ENCODE data around the gene SLC12A8. TPM values are rescaled to one million over a fixed set of nuclear protein-coding genes. Genes with fewer than 3 reads are reported as not detected.
A peak's percentile ranks its signal among the peaks of the same experiment; 100 is the strongest.

The SLC12A8 gene
- total and polyA plus RNA-seq, 9 of the 15 experiments (the other 6 are each of a cell fraction or from before 2014, with no cell fraction given): 0.04 to 0.33 (median 0.09) TPM; not detected in 4

DNA sequence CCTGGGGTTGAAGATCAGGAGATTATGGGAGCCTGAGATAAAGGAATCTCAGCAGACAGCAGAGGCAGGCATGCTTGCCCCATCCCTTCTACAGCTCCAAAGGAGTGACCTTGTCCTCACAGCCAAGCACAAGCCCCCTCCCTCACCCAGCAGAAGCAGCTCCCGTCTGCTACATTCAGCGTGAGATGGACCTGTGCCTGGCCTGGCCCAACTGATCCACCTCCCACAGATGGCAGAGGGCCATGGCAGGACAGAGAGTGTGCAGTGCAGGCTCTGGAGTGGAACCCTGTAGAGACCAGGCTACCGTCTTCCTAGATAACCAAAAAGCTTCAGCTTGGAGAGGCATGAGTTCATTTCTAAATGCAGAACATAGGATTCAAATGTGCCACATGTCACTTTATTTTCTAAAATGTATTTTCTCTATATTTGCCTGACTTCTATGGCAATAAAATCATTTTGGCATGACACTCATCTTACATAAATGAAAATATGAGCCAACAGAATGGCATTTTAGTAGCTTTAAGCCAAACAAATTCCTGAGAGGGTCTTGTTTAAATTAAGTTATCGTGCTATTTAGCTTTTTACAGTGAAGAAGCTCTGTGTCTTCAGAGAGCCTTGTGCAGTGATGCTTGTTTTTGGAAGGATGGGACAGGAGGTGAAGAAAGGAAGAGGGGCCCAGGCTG lies 43.7 kb downstream of the SLC12A8 start (continued):
- no peak for TF ChIP-seq CSDE1 (IDR thresholded peaks at IDR 0.05)
- no peak for TF ChIP-seq E2F5 (CRISPR knock-in tag; IDR thresholded peaks at IDR 0.05)

GRCh38 chr3:125166599-125167136 lies 45.9 kb downstream of the SLC12A8 start:
- no peak overlapping the region for H3K4me3 ChIP-seq
- no peaks in the 10 kb centered on the region for H3K36me3 ChIP-seq (ENCODE audit: control insufficient read depth, insufficient read depth, low read length)
- no peak for DNase-seq (ENCODE audit: extremely low read depth in 1 of 4, low spot score in 3 of 4)
- H3K27me3 ChIP-seq (ENCODE audit: control insufficient read depth in 2 of 2, insufficient read depth in 2 of 2, low read length in 2 of 2): peaks cover 3 to 45% of the 10 kb centered on the region in 2 experiments
- H3K9me1 ChIP-seq (ENCODE audit: control insufficient read depth, insufficient read depth, low read length): no peaks in the 10 kb centered on the region
- no peak overlapping the region for H2AFZ ChIP-seq (ENCODE audit: low read depth, low read length)
- intact Hi-C loops (cut with micrococcal nuclease): loop anchor here (5.0 to 10.0 kb wide), 2 partner anchors 271 to 402 kb away; no protein-coding TSS in a partner anchor
- POLR2A ChIA-PET: no interaction called here
- H3K27ac ChIP-seq (ENCODE audit: extremely low read depth, low read depth, low read length): no peak overlapping the region
- H3K9me3 ChIP-seq (replicated peaks; ENCODE audit: control insufficient read depth, insufficient read depth, low read depth, low read length): no peaks in the 10 kb centered on the region
- H3K4me2 ChIP-seq (ENCODE audit: insufficient read depth, low read length): no peak overlapping the region
- H3K9ac ChIP-seq (ENCODE audit: insufficient read depth in 1 of 2, low read depth in 2 of 2, low read length in 2 of 2): no peak overlapping the region
- H4K20me1 ChIP-seq (replicated peaks; ENCODE audit: control insufficient read depth, insufficient read depth, low read length): no peaks in the 10 kb centered on the region
- CTCF ChIA-PET (ENCODE audit: low intra/inter-chr PET ratio): interaction anchor here (0.8 kb wide), 1 partner anchor 273 kb away, joined by 3 read pairs; no protein-coding TSS in a partner anchor
- BruUV-seq (replicated peaks): no TSS peak
- H3K4me1 ChIP-seq (replicated peaks in 1 of 2; ENCODE audit: control insufficient read depth in 2 of 2, insufficient read depth in 2 of 2, low read length in 2 of 2): peaks cover 0 to 4% of the 10 kb centered on the region in 2 experiments; a peak in 3 of 5 replicates
- in situ Hi-C loops (cut with MboI): loop anchor here (25.0 kb wide), 1 partner anchor 421 kb away; the partner anchor contains the start of gene OSBPL11
- no peak for FAIRE-seq
- ATAC-seq: no peak
- H3K79me2 ChIP-seq (ENCODE audit: control insufficient read depth, insufficient read depth, low read length): no peaks in the 10 kb centered on the region
- WGBS (ENCODE audit: insufficient coverage, low coverage, missing lambda C conversion rate): 20% methylated on average over 13 of the region's 13 CpGs
- TF ChIP-seq CEBPB (tag; IDR thresholded peaks at IDR 0.05) (peak; percentile 74), MEIS2 (IDR thresholded peaks at IDR 0.05; ENCODE audit: partially characterized antibody) (no peak), RNF2 (IDR thresholded peaks at IDR 0.05) (no peak), TCFL5 (CRISPR knock-in tag; conservative IDR thresholded peaks at IDR 0.05) (no peak), SMARCA5 (IDR thresholded peaks at IDR 0.05) (no peak), ZNF707 (CRISPR knock-in tag; conservative IDR thresholded peaks at IDR 0.05) (no peak), FOXA1 (IDR thresholded peaks at IDR 0.05; ENCODE audit: borderline replicate concordance) (no peak)
- TF ChIP-seq, protein P1, sequence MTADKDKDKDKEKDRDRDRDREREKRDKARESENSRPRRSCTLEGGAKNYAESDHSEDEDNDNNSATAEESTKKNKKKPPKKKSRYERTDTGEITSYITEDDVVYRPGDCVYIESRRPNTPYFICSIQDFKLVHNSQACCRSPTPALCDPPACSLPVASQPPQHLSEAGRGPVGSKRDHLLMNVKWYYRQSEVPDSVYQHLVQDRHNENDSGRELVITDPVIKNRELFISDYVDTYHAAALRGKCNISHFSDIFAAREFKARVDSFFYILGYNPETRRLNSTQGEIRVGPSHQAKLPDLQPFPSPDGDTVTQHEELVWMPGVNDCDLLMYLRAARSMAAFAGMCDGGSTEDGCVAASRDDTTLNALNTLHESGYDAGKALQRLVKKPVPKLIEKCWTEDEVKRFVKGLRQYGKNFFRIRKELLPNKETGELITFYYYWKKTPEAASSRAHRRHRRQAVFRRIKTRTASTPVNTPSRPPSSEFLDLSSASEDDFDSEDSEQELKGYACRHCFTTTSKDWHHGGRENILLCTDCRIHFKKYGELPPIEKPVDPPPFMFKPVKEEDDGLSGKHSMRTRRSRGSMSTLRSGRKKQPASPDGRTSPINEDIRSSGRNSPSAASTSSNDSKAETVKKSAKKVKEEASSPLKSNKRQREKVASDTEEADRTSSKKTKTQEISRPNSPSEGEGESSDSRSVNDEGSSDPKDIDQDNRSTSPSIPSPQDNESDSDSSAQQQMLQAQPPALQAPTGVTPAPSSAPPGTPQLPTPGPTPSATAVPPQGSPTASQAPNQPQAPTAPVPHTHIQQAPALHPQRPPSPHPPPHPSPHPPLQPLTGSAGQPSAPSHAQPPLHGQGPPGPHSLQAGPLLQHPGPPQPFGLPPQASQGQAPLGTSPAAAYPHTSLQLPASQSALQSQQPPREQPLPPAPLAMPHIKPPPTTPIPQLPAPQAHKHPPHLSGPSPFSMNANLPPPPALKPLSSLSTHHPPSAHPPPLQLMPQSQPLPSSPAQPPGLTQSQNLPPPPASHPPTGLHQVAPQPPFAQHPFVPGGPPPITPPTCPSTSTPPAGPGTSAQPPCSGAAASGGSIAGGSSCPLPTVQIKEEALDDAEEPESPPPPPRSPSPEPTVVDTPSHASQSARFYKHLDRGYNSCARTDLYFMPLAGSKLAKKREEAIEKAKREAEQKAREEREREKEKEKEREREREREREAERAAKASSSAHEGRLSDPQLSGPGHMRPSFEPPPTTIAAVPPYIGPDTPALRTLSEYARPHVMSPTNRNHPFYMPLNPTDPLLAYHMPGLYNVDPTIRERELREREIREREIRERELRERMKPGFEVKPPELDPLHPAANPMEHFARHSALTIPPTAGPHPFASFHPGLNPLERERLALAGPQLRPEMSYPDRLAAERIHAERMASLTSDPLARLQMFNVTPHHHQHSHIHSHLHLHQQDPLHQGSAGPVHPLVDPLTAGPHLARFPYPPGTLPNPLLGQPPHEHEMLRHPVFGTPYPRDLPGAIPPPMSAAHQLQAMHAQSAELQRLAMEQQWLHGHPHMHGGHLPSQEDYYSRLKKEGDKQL (CRISPR knock-in tag; IDR thresholded peaks at IDR 0.05; ENCODE audit: borderline replicate concordance): no peak
